Measurements from ENCODE around the gene PRDM2. TPM values are rescaled to one million over a fixed set of nuclear protein-coding genes. Genes with fewer than 3 reads are reported as not detected.

PRDM2 gene
- total RNA-seq, 2 experiments from 2014 or later = 136 to 140 TPM

DNA sequence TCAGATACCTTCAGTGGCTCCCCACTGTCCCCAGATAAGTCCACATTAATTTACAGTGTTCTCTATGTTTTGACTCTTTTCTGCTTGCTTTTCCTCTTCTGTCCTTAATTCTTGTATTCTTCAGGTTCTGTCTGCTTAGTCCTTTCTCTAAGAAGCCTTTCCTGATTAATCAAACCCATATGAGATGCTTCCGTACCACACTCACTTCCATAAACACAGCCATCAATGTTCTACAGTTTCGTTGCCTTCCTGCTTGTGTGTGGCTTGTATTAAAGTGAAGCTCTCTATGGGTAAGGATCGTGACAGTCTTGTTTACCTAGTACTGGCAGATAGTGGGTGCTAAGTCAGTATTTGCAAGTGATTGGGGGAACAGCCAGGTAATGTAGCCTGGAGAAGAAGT, 75.9 kb downstream of the PRDM2 start:
- Histone ChIP-seq H3K4me1 (ENCODE audit: insufficient read depth, low read length) (peaks cover 7% of the 10 kb centered on the region), H3K36me3 (ENCODE audit: insufficient read depth, low read length) (peaks cover 78% of the 10 kb centered on the region), H3K9me3 (ENCODE audit: control insufficient read depth in 1 of 2, insufficient read depth in 1 of 2, low read length in 2 of 2) (no peaks in the 10 kb centered on the region), H3K27me3 (ENCODE audit: control insufficient read depth in 1 of 2, insufficient read depth in 2 of 2, low read length in 2 of 2) (no peaks in the 10 kb centered on the region), H3K27ac (ENCODE audit: low read depth in 1 of 2, low read length in 2 of 2) (no peak overlapping the region), H3K4me3 (ENCODE audit: low read length) (no peak overlapping the region)
- Mint-ChIP-seq H3K36me3 (ENCODE audit: low read depth) (peaks cover 28% of the 10 kb centered on the region), H3K9me3 (no peaks in the 10 kb centered on the region), H3K27me3 (no peaks in the 10 kb centered on the region), H3K4me1 (ENCODE audit: low read depth) (peaks cover 55% of the 10 kb centered on the region), H3K4me3 (no peak overlapping the region), H3K27ac (no peak overlapping the region)
- CTCF ChIA-PET = no interaction called here
- ATAC-seq (ENCODE audit: poor library complexity) (no peak), DNase-seq (no peak)
- intact Hi-C loops (cut with DNase I, micrococcal nuclease) = no loop called here
- POLR2A ChIA-PET = no interaction called here
- TF ChIP-seq, protein P1, sequence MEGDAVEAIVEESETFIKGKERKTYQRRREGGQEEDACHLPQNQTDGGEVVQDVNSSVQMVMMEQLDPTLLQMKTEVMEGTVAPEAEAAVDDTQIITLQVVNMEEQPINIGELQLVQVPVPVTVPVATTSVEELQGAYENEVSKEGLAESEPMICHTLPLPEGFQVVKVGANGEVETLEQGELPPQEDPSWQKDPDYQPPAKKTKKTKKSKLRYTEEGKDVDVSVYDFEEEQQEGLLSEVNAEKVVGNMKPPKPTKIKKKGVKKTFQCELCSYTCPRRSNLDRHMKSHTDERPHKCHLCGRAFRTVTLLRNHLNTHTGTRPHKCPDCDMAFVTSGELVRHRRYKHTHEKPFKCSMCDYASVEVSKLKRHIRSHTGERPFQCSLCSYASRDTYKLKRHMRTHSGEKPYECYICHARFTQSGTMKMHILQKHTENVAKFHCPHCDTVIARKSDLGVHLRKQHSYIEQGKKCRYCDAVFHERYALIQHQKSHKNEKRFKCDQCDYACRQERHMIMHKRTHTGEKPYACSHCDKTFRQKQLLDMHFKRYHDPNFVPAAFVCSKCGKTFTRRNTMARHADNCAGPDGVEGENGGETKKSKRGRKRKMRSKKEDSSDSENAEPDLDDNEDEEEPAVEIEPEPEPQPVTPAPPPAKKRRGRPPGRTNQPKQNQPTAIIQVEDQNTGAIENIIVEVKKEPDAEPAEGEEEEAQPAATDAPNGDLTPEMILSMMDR (IDR thresholded peaks at IDR 0.05) = no peak

- H3K9me3 ChIP-seq (ENCODE audit: control insufficient read depth in 1 of 2, insufficient read depth in 1 of 2, low read length in 2 of 2) = no peaks in the 10 kb centered on the region
- no peak for DNase-seq
- H3K27ac ChIP-seq (ENCODE audit: low read depth in 1 of 2, low read length in 2 of 2) = no peak overlapping the region
- Mint-ChIP-seq H3K4me1 (ENCODE audit: low read depth) (peaks cover 64% of the 10 kb centered on the region), H3K27ac (peak overlapping the region; percentile 65), H3K36me3 (ENCODE audit: low read depth) (peaks cover 10% of the 10 kb centered on the region), H3K27me3 (no peaks in the 10 kb centered on the region), H3K9me3 (no peaks in the 10 kb centered on the region), H3K4me3 (no peak overlapping the region)
- no peaks in the 10 kb centered on the region for H3K27me3 ChIP-seq (ENCODE audit: control insufficient read depth in 1 of 2, insufficient read depth in 2 of 2, low read length in 2 of 2)
- CTCF ChIA-PET = no interaction called here
- POLR2A ChIA-PET = no interaction called here
- TF ChIP-seq, protein P1 (IDR thresholded peaks at IDR 0.05) = no peak
- peaks cover 10% of the 10 kb centered on the region for H3K4me1 ChIP-seq (ENCODE audit: insufficient read depth, low read length)
- no peak overlapping the region for H3K4me3 ChIP-seq (ENCODE audit: low read length)
- H3K36me3 ChIP-seq (ENCODE audit: insufficient read depth, low read length) = peaks cover 97% of the 10 kb centered on the region
- intact Hi-C loops (cut with DNase I, micrococcal nuclease) = no loop called here
- no peak for ATAC-seq (ENCODE audit: poor library complexity)
These were observed 78.4 kb downstream of the PRDM2 start for GRCh38 chr1:13778431-13778830.

GRCh38 chr1:13779930-13780329, 79.9 kb downstream of the PRDM2 start:
- H3K36me3 Mint-ChIP-seq (ENCODE audit: low read depth) = no peaks in the 10 kb centered on the region

More at GRCh38 chr1:13779930-13780329, 79.9 kb downstream of the PRDM2 start:
- ChIA-PET POLR2A (no interaction called here), CTCF (interaction anchor here (0.6 kb wide), 1 partner anchor 12 kb away, joined by 3 read pairs; no protein-coding TSS in a partner anchor)
- H3K4me1 ChIP-seq (ENCODE audit: insufficient read depth, low read length) = peaks cover 11% of the 10 kb centered on the region
- intact Hi-C loops (cut with DNase I, micrococcal nuclease) = loop anchor here in 1 of 2 experiments (10.0 kb wide), 1 partner anchor 45 kb away; no protein-coding TSS in a partner anchor
- Mint-ChIP-seq H3K9me3 (no peaks in the 10 kb centered on the region), H3K4me1 (ENCODE audit: low read depth) (peaks cover 75% of the 10 kb centered on the region), H3K27me3 (no peaks in the 10 kb centered on the region), H3K4me3 (no peak overlapping the region), H3K27ac (peak overlapping the region; percentile 65)
- TF ChIP-seq, protein P1 (IDR thresholded peaks at IDR 0.05) = no peak
- no peak overlapping the region for H3K4me3 ChIP-seq (ENCODE audit: low read length)
- H3K9me3 ChIP-seq (ENCODE audit: control insufficient read depth in 1 of 2, insufficient read depth in 1 of 2, low read length in 2 of 2) = no peaks in the 10 kb centered on the region
- DNase-seq = no peak
- ATAC-seq (ENCODE audit: poor library complexity) = no peak
- H3K27ac ChIP-seq (ENCODE audit: low read depth in 1 of 2, low read length in 2 of 2) = no peak overlapping the region
- peaks cover 99% of the 10 kb centered on the region for H3K36me3 ChIP-seq (ENCODE audit: insufficient read depth, low read length)
- H3K27me3 ChIP-seq (ENCODE audit: control insufficient read depth in 1 of 2, insufficient read depth in 2 of 2, low read length in 2 of 2) = no peaks in the 10 kb centered on the region
